ENCODE measurements around the gene RNF208. TPM values are rescaled to one million over a fixed set of nuclear protein-coding genes. Genes with fewer than 3 reads are reported as not detected.

RNF208 gene
- total and polyA plus RNA-seq, 2 donors (not counting 1 experiment from before 2014, with no cell fraction given): 1.1 to 1.4 TPM

DNA sequence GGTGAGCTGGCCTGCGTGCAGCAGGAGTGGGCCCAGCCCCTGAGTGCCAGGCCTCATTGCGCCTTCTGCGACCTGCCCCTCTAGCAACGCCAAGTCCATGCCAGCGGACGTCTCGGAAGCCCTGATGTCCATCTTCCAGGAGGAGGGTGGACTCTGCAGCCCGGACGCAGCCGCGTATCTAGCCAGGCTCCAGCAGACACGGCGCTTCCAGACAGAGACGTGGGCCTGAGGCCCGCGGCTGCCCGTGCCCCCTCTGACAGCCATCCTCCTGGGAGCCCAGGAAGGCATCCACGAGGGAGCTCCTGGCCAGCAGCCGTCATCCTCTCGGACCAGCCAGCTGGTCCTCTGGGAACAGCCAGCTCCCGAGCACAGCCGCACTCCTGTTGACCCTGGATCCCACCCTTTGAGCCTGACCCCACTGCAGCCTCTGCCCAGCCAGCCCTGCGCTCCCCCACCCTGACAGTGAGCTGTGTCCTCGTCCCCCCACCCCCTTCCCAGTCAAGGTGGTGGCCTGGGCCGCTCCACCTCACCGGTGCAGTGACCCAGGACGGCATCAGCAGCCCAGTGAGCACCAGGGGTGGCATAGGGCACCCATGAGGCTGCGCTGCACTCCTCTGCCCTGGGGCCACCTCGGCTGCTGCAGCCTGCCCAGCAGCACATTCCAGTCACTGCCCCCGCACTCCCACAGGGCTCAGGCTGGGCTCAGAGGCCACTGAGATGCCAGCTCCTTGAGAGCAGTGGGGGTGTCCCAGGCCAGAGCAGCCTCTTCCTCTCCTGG is 5.7 kb downstream of the RNF208 start:
- TF ChIP-seq EZH2 (IDR thresholded peaks at IDR 0.05; ENCODE audit: borderline replicate concordance, insufficient read depth, low read depth, low read length, poor library complexity, severe bottlenecking): no peak
- TF ChIP-seq, protein P1, sequence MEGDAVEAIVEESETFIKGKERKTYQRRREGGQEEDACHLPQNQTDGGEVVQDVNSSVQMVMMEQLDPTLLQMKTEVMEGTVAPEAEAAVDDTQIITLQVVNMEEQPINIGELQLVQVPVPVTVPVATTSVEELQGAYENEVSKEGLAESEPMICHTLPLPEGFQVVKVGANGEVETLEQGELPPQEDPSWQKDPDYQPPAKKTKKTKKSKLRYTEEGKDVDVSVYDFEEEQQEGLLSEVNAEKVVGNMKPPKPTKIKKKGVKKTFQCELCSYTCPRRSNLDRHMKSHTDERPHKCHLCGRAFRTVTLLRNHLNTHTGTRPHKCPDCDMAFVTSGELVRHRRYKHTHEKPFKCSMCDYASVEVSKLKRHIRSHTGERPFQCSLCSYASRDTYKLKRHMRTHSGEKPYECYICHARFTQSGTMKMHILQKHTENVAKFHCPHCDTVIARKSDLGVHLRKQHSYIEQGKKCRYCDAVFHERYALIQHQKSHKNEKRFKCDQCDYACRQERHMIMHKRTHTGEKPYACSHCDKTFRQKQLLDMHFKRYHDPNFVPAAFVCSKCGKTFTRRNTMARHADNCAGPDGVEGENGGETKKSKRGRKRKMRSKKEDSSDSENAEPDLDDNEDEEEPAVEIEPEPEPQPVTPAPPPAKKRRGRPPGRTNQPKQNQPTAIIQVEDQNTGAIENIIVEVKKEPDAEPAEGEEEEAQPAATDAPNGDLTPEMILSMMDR (IDR thresholded peaks at IDR 0.05): no peak
- Histone ChIP-seq H3K9ac (ENCODE audit: low read length) (no peak overlapping the region), H3K9me3 (ENCODE audit: control extremely low read depth in 1 of 3, control insufficient read depth in 2 of 3, insufficient read depth in 1 of 3, low read length in 2 of 3) (no peaks in the 10 kb centered on the region), H3K79me2 (ENCODE audit: control insufficient read depth, insufficient read depth, low read length) (peaks cover 3% of the 10 kb centered on the region), H3K4me3 (ENCODE audit: control extremely low read depth in 1 of 5, extremely low read depth in 1 of 5, insufficient read depth in 1 of 5, low read depth in 2 of 5, low read length in 4 of 5) (no peak overlapping the region), H3K36me3 (replicated peaks in 1 of 2; ENCODE audit: control extremely low read depth in 1 of 2, control insufficient read depth in 1 of 2, extremely low read depth in 1 of 2, insufficient read depth in 2 of 2, low read length in 1 of 2) (no peaks in the 10 kb centered on the region), H3K4me1 (ENCODE audit: control insufficient read depth in 2 of 2, insufficient read depth in 2 of 2, low read length in 2 of 2) (no peaks in the 10 kb centered on the region), H4K20me1 (ENCODE audit: control insufficient read depth, insufficient read depth, low read length, poor library complexity, severe bottlenecking) (no peaks in the 10 kb centered on the region), H3K27ac (ENCODE audit: low read length in 2 of 2) (no peak overlapping the region), H3K4me2 (replicated peaks; ENCODE audit: low read depth, low read length, poor library complexity, severe bottlenecking) (no peak overlapping the region), H2AFZ (ENCODE audit: insufficient read depth, low read depth, low read length, poor library complexity, severe bottlenecking) (no peak overlapping the region), H3K27me3 (replicated peaks in 1 of 4; ENCODE audit: control extremely low read depth in 1 of 4, control insufficient read depth in 3 of 4, insufficient read depth in 4 of 4, low read length in 3 of 4) (no peaks in the 10 kb centered on the region)
- H3K27ac Mint-ChIP-seq: no peak overlapping the region
- WGBS (ENCODE audit: insufficient coverage): 99% methylated on average over 29 of the region's 30 CpGs
- ChIA-PET POLR2A (no interaction called here), CTCF (no interaction called here)
- no peak for DNase-seq
- intact Hi-C loops (cut with micrococcal nuclease): no loop called here
- ATAC-seq (ENCODE audit: low read depth): no peak
- no peak overlapping the region for H3K4me3 Mint-ChIP-seq
- no peaks in the 10 kb centered on the region for H3K27me3 Mint-ChIP-seq
- H3K4me1 Mint-ChIP-seq: peaks cover 2% of the 10 kb centered on the region
- no peaks in the 10 kb centered on the region for H3K9me3 Mint-ChIP-seq (ENCODE audit: insufficient read depth)

DNA sequence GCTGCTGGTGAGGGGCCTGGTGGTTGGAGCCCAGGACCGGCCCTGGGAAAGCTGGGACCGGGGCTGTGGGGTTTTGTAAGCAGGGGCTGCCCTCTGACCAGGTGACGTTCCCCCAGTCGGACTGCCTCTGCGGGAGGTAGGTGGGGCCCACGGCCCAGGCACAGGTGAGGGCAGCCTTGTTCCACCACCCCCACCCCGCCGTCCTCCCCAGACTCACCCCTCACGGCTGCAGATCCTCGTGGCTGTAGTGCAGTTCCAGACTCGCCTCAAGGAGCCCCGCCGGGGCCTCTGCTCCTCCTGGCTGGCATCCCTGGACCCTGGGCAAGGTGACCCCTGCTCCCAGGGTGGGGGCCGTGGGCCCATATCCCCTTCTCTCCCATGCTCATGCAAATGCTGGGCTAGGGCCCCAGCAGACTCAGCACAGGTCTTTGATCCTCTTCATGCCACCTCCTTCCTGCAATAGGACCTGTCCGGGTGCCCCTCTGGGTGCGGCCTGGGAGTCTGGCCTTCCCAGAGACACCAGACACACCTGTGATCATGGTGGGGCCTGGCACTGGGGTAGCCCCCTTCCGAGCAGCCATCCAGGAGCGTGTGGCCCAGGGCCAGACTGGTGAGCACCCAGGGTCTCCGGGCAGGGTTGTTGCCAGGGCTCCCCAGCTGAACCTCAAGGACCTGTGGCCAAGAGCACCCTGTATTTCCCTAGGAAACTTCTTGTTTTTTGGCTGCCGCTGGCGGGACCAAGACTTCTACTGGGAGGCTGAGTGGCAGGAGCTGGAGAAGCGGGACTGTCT is 6.6 kb downstream of the RNF208 start:
- ChIA-PET CTCF (no interaction called here), POLR2A (no interaction called here)
- WGBS (ENCODE audit: insufficient coverage): 97% methylated on average over 22 of the region's 22 CpGs
- Histone ChIP-seq H3K4me2 (replicated peaks; ENCODE audit: low read depth, low read length, poor library complexity, severe bottlenecking) (no peak overlapping the region), H2AFZ (ENCODE audit: insufficient read depth, low read depth, low read length, poor library complexity, severe bottlenecking) (no peak overlapping the region), H3K27ac (ENCODE audit: low read length in 2 of 2) (no peak overlapping the region), H3K9me3 (ENCODE audit: control extremely low read depth in 1 of 3, control insufficient read depth in 2 of 3, insufficient read depth in 1 of 3, low read length in 2 of 3) (no peaks in the 10 kb centered on the region), H3K9ac (ENCODE audit: low read length) (no peak overlapping the region), H3K27me3 (replicated peaks in 1 of 4; ENCODE audit: control extremely low read depth in 1 of 4, control insufficient read depth in 3 of 4, insufficient read depth in 4 of 4, low read length in 3 of 4) (no peaks in the 10 kb centered on the region), H3K79me2 (ENCODE audit: control insufficient read depth, insufficient read depth, low read length) (peaks cover 3% of the 10 kb centered on the region), H3K4me3 (ENCODE audit: control extremely low read depth in 1 of 5, extremely low read depth in 1 of 5, insufficient read depth in 1 of 5, low read depth in 2 of 5, low read length in 4 of 5) (no peak overlapping the region), H3K4me1 (ENCODE audit: control insufficient read depth in 2 of 2, insufficient read depth in 2 of 2, low read length in 2 of 2) (no peaks in the 10 kb centered on the region), H4K20me1 (ENCODE audit: control insufficient read depth, insufficient read depth, low read length, poor library complexity, severe bottlenecking) (no peaks in the 10 kb centered on the region), H3K36me3 (replicated peaks in 1 of 2; ENCODE audit: control extremely low read depth in 1 of 2, control insufficient read depth in 1 of 2, extremely low read depth in 1 of 2, insufficient read depth in 2 of 2, low read length in 1 of 2) (no peaks in the 10 kb centered on the region)
- Mint-ChIP-seq H3K4me3 (no peak overlapping the region), H3K27me3 (no peaks in the 10 kb centered on the region), H3K4me1 (no peaks in the 10 kb centered on the region), H3K27ac (no peak overlapping the region), H3K9me3 (ENCODE audit: insufficient read depth) (no peaks in the 10 kb centered on the region)
- ATAC-seq (ENCODE audit: low read depth) (no peak), DNase-seq (no peak)
- no peak for TF ChIP-seq EZH2 (IDR thresholded peaks at IDR 0.05; ENCODE audit: borderline replicate concordance, insufficient read depth, low read depth, low read length, poor library complexity, severe bottlenecking)
- TF ChIP-seq, protein P1 (IDR thresholded peaks at IDR 0.05): no peak
- intact Hi-C loops (cut with micrococcal nuclease): no loop called here

Data from B cell (primary cell).